ENCODE measurements around the gene GPI.
"Not testable (repeated sequence)": the region's sequence is repeated elsewhere in the genome, so short reads cannot be mapped to it uniquely, and the experiment has no call there.

GPI gene

DNA sequence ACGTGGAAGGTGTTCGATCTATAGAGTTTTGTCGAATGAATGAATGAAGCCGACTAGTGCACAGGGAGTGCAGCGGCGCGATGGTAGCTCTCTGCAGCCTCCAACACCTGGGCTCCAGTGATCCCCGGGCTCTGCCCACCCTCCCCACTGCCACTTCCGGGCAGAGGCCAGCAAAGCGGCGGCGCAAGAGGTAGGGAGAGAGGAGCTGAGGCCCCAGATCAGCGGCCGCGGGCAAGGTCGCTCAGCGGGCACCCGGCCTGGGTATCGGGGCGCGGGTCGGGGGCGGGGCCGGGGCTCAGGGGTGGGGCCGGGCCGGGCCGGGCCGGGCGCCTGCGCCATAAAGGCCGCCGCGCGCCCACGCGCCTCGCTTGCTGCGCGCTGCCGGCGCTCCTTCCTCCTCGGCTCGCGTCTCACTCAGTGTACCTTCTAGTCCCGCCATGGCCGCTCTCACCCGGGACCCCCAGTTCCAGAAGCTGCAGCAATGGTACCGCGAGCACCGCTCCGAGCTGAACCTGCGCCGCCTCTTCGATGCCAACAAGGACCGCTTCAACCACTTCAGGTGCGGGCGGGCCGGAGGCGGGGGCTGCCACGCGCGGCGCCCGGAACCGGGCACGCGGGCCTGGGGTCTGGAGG is at the start of gene GPI:
TSS of gene GPI (plus strand) at position 367 of the 633 bp plus-strand sequence. CDS start at position 438, 71 bp downstream.
- peak; percentile 78 for DNase-seq

DNA sequence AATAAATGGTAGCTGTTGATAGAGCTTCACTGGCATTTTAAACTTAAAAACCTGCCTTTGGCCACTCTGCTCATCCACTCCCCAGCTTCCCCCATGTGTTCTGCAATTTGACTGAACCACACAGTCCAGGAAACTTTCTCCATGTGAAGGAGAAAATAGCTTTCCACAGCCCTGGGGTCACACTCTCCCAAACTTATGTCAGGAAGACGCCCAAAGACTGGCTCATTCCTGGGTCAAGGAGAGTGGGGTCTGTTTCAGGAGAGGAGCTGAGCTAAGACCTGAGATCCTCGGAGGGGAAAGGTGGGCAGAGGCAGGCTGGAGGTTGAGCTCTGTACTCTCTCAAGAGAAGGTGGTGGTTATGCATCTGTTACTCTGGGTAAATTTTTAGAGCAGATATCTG is 48.7 kb upstream of the GPI start:
- DNase-seq, result no peak

DNA sequence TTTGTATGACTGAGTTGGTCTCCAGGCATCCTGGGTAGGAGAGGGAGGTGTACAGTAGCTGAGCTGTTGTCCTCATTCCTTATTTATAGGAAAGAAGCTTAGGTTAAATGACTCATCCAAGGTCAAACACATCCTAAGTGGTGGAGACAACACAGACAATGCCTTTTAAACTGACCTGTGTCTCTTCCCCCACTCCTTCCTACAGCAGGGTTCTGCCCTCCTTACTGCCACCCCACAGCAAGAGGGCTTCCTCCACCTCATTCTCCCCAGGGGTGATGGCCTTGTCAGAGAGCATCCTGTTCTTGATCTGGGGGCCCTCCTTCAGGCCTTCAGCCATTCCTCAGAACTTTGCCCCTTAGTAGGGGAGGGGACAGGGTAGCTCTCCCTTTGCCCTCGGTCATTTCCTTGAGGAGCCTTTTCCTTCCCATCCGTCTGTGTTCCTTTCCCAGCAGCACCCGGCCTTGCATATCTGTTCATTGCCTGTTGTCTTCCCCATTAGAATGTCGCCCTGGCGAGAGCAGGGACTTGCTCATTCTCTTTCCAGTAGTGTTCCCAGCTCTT is 48.2 kb upstream of the GPI start:
- DNase-seq, result no peak

DNA sequence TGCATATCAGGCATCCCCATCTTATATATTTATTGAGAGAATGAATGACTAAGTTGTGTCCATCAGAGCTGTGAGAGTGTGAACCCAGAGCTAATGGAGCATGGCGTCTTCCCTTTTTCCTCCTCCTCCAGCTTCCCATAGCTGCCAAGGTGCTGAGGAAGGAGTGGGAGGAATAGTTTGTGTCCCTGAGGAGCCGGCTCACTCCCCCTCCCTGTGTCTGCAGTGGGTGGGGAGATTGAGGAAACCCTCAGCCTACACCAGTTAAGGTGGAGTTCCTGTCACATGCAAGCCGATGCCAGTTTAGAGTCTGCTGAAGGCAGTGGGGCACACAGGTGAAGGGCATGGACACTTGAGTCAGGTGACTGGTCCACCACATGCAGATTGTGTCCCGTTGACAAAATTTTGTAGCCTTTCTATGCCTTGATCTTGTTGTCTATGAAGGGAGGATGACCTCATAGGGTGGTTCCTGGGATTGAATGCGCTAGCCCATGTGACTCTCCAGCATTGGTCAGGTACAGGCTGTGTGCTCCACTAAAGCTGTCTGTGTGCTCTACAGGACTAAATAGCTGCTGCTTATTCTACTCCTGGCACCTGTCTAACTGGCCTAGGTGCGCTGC is 47.6 kb upstream of the GPI start:
- DNase-seq, result no peak

DNA sequence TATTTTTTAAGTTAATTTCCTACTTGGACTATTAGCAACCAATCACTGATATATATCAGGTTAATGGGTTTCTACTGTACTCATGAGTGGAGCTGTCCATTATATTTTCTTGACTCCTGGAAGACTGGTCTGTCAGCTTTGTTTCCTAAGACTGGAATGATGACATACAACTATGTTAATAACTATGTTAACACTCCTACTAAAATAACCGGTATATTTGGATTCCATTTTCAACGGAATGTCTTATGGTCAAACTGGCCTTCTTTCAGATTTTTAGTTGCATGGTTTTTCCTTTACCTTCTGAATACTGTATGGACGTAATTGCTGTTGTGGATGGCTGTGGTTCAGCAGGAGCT is 45.8 kb upstream of the GPI start:
- no peak for DNase-seq

DNA sequence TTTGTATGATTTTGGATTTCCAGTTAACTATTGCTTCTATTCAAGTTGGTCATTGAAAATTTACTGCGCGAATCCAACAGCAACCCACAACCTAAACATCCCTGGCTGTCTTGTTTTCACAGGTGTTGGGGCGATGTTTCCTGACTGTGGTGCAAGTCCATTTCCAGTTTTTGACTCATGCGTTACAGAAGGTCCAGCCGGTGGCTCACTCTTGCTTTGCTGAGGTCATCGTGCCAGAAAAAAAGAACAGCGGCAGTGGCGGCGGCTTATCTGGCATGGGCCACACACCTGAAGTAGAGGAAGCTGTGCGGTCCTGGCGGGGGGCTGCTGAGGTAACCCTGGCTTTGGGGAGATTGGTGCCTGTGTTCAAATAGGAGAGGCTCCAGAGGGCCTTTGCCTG is 45.2 kb upstream of the GPI start:
- DNase-seq, result no peak

DNA sequence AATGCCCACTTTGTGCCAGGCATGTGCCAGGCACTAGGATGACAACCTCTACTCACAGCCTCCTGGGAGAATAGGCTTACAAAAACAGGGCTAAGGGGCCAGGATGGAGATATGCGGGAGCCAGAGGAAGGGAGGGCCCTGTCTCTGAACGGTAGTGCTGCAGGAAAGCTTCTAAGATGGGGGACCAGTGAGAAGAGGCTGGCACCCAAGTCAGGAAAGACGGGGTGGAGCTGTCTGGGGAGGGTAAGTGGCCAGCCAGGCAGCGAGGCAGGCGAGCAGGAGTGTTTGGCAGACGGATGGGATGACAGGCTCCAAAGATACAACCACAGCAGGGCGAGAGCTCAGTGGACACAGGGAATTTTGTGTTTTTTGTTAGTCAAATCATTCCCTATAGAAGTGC is 44.7 kb upstream of the GPI start:
- no peak for DNase-seq

DNA sequence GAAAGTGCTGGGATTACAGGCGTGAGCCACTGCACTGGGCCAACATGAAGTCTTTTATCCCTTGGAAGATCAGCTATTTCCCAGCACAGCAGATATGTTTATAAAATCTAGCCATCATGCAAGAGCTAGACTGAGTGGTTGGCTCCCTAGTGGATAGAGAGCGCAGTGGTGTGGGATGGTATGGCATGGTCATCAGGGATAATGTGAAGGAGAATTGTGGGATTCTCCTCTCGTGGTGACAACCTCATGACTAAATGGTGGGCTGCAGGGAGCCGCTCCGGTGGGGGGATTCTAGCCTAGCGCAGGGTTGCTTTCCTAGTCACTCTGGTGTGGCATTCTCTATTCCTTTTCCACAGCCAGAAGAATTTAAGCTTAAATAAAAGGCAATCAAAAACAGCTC is 43.3 kb upstream of the GPI start:
- DNase-seq, result no peak

DNA sequence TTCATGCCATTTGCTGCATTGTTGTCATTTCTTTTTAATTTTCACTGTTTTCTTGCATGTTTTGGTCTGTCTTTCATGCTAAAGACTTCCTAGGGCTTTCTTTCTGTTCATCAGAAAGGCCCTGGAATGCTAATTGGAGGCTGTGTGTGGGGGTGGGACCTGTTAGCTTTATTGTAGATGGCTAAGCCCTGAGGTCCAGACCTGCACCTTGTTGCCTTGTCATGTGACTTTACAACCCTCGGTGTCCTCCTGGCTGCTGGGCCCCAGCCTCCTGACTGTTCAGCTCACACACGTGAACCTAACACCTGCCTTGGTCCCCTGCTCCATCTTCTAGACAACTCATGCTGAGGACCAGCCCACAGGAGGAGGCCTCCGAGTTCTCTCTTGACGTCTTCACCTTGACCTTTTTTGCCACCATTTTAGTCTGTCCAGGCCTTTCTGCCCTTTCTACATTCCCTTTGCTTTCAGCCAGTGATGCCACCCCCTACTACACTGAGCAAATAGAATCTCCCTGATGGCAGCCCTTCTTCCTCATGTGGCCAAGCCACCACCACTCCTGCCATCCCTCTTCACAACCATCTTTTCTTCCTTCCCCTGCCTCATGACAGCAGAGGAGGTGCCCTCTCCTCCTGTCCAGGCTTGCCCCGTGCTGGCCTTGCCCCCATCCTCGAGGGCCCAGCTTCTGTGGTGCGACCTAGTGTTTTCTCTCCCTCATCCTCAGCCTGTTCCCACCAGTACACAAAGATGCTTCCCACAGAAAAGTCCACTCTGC is 41.4 kb upstream of the GPI start:
- DNase-seq, result no peak

DNA sequence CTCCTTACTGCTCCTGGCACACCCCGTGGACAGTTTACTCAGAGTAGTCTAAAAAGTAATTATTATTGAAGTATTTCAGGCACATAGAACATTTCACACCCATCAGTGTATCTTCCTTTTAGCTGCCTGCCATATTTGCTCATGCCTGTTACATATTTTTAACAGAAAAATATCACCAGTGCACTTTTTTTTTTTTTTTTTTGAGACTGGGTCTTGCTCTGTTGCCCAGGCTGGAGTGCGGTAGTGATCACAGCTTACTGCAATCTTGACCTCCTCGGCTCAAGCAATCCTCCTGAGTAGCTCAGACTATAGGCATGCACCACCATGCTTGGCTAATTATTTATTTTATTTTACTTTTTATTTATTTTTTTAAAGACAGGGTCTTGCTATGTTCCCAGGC is 40.7 kb upstream of the GPI start:
- no peak for DNase-seq

DNA sequence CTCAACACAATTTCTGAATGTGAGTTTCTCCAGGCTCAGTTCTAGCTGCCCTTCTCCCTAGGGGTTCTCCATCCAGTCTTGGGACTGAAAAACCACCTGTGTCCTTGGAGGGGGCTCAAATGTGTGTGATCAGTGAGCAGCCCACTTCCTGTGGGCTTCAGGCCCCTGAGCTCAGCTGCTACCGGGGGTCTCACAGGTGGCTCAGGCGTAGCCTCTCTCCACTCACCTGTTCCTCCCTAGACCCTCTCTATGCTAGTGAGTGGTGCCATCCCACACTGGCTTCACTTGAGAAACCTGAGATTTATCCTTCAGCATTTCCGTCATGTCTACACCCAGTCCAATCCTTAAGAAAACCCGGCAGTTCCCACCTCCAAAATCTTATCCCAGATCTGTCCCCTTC is 39.8 kb upstream of the GPI start:
- no peak for DNase-seq

DNA sequence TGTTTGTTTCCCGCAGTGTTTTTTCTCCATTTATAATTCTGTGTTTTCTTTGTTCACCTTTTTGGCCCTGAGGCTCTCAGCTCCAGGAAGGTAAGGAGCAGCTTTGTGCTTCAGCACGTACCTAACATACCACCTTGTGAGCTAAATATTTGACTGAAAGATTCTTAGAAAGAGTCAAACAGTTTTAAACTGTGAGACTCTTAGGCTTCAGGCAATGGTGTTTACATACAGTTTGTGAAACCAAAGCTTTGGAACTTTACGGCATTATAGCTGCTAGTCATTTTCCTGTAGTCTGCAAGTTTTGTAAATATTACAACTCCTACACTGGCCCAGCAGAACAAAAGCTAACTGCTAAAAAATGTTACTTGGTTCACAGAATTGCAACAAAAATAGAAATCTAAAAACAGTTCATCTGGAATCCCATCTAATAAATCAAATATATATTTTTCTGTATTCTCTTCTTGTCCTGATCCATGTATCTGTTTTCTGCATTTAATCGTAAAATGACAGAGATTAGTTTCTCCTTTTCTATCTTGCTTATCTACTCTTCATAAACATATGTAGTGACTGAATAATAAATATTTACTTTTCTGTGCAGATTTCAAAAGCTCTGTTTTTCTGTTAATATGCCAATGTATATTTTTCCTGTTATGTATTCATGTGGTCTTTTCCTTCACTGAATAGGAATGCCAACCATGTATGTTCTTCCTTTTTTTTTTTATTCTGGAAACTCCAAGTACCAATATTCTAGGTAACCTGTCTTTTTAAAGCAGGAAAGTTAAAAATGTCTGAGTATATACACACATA is 38.8 kb upstream of the GPI start:
- no peak for DNase-seq

DNA sequence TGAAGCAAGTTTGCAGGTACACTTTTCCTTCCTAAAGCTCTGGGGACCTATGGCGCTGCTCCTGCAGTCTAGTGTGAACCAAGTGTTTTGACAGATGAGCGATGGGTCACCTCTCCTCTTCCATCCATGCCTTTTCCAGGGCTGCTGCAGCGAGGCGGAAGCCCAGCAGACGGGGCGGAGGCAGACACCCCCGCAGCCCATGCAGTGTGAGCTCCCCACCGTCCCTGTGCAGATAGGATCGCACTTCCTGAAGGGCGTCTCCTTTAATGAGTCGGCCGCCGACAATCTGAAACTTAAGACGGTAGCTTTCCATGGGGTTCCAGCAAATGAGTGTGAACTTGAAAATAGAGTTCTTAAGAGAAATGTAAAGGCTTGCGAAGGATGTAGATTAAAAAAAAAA is 37.1 kb upstream of the GPI start:
- no peak for DNase-seq

DNA sequence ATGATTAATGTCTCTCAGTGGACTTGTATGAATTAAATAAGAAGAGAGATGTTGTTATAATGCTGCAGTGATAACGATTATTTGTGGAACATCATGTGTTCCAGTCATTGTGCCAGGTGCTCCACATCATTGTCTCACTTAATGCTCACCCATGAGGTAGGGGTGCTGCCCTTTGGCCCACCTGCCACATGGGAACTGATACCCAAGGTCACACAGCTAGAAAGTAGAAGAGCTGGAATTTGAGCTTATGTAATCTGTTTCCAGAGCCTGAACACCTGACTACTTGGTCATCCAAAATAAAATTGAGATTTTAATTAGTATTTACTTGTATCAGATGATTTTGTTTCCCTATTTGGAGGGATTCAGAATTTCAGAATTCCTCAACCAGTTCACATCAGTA is 36.0 kb upstream of the GPI start:
- DNase-seq, result no peak

DNA sequence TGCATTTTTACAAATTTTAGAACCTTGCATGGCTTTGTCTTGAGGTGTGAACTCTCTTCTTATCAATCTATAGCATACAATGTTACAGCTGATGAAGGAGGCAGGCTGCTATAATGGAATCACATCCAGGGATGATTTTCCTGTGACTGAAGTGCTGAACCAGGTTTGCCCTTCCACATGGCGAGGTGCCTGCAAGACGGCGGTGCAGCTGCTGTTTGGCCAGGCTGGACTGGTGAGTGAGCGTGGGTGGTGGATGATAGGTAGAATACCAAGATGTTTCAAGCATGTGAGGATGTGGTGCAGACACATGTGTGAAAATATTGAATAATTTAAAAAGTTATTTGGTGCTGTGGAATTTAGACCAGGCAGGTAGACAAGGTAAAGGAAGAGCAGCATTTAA is 34.9 kb upstream of the GPI start:
- no peak for DNase-seq

DNA sequence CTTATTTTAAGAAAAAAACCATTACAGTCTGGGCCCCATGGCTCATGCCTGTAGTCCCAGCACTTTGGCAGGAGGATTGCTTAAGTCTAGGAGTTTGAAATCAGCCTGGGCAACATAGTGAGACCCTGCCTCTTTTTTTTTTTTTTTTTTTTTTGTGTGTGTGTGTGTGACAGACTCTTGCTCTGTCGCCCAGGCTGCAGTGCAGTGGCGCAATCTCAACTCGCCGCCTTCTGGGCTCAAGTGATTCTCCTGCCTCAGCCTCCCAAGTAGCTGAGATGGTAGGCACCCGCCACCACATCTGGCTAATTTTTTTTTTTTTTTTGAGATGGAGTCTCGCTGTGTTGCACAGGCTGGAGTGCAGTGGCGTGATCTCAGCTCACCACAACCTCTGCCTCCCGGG is 34.4 kb upstream of the GPI start:
- not testable (repeated sequence) for DNase-seq

DNA sequence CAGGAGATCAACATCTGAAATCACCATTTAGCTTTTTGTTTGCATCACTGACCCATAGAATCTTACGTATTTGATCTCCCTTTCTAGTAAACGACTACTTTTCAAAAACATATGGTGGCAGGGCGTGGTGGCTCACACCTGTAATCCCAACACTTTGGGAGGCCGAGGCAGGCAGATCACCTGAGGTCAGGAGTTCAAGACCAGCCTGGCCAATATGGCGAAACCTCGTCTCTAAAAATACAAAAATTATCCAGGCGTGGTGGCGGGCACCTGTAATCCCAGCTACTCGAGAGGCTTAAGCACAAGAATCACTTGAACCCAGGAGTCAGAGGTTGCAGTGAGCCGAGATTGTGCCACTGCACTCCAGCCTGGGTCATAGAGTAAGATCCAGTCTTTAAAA is 33.4 kb upstream of the GPI start:
- not testable (repeated sequence) for DNase-seq

DNA sequence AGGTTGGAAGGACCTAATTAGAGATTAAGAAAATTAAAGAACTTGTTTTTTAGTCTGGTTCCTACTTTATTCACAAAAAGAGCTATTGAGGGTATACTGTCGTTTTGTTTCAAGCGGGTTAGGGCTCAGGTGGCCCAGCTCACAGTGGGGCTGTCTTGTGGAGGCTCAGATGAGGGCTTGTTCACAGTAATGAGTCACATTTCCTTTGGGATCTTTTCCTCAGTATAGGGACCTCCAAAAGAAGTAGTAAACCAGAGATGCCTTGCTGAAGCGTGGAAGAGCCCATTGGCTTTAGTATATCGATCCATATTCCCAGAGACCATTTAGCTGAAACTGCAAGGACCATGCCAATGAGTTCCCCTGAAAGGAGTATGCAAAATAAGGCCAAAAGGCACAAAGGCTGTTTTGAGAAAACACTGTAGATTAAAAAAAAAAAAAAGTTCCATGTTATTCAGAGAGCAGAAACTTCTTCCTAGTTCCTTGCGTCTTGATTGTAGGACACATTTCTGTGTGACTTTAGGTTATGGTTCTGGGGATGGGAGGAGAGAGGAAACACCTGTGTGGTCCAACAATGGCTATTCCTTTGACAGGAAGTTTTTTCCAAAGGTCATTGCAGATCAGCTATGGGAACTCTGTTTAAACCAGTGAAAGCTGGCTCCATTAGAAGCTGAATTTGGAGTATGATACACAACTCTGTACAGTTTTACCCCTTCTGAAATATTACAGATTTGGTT is 32.8 kb upstream of the GPI start:
- no peak for DNase-seq

DNA sequence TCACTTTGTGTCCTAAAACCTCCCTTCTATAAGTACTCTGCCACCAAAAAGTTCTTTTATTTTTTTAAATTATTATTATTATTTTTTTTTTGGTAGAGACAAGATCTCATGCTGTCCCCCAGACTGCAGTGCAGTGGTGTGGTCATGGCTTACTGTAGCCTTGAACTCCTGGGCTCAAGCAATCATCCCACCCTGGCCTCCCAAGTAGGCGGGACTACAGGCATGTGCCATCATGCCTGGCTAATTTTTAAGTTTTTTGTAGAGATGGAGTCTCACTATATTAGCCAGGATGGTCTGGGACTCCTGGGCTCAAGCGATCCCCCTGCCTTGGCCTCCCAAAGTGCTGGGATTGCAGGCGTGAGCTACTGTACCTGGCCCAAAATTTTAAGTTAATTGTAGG is 29.1 kb upstream of the GPI start:
- DNase-seq, result no peak

DNA sequence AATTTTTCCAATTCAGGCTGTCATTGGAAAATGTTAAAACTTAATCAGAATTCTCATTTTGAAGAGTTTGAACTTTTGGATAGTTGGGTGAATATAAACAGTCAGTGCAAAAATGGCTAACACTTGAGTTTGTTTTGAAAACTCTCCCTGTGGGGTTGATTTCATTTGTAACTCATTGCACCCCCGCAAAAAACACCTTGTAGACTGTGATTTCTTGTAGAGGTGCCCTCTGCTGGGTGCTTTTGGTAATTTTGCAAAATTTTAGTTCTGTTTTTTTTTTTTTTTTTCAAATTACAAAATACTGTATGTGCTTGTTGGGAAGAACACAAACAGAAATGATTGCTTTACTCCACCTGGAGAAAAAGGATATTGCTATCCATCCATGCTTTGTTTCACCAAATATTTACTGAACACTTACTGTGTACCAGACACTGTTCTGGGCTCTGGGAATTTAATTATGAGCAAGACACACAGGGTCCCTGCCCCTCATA is 28.2 kb upstream of the GPI start:
- DNase-seq, result peak; percentile 69

DNA sequence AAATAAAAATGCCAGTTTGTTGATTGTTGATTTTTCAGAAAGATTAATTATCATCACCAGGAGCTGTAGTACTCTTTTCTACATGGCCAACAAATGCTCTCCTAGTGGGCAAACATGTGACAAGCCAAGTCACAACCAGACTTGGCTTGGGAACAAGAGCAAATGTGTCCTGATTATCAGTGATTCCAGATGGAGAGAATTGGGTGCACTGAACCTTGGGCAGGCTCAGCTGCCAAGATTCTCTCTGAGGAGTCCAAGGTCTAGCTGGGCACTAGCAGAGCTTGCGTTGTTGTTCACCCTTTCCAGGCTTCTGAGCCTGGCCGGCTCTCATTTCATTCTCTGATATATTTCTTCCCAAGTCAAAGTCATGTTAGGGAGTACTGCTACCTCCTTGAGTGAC is 27.3 kb upstream of the GPI start:
- peak; percentile 17 for DNase-seq

DNA sequence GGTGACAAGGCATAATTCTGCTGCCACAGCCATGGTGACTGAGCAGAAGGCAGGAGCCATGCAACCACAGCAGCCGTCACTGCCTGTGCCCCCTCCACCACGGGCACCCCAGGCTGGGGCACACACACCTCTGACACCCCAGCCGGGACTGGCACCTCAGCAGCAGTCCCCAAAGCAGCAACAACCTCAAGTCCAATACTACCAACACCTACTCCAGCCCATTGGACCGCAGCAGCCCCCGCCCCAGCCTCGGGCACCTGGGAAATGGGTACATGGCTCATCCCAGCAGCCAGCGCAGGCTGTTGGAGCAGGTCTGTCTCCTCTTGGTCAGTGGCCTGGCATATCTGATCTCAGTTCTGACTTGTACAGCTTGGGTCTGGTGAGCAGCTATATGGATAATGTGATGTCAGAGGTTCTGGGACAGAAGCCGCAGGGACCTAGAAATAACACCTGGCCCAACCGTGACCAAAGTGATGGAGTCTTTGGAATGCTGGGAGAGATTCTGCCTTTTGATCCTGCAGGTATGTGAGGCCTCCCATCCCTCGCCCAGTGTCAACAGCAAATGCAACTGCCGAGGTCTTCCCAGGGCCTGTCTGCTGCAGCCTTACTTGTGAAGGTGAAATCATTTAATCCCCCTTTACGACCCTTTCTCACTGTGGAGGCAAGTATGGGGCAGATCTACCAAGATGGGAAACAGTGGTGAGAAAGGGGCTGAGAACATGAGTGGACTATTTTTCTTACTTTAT is 22.9 kb upstream of the GPI start:
- DNase-seq, result no peak
